AG09309 (cell line): Measurements from ENCODE around the gene NRXN2.
"Not testable (repeated sequence)": the region's sequence is repeated elsewhere in the genome, so short reads cannot be mapped to it uniquely, and the experiment has no call there.

Source experiments
- DNase-seq: peaks from one replicate; pipeline ENCODE4 v3.0.0-alpha.2; 2010; ENCODE audit warnings: low read depth
- H3K4me3 ChIP-seq: 2 replicates; pipeline ENCODE4 v1.5.1; 2011; ENCODE audit warnings: mild to moderate bottlenecking, low read depth, low read length, moderate library complexity; ENCODE audit not compliant: control insufficient read depth
- TF ChIP-seq, protein P1 (sequence below): IDR thresholded peaks from 2 replicates; pipeline ENCODE4 v1.5.1; 2011; ENCODE audit warnings: mild to moderate bottlenecking, low read depth, low read length, inconsistent platforms; ENCODE audit not compliant: insufficient read depth, control insufficient read depth; ENCODE audit errors: missing control alignments

Gene NRXN2

DNA sequence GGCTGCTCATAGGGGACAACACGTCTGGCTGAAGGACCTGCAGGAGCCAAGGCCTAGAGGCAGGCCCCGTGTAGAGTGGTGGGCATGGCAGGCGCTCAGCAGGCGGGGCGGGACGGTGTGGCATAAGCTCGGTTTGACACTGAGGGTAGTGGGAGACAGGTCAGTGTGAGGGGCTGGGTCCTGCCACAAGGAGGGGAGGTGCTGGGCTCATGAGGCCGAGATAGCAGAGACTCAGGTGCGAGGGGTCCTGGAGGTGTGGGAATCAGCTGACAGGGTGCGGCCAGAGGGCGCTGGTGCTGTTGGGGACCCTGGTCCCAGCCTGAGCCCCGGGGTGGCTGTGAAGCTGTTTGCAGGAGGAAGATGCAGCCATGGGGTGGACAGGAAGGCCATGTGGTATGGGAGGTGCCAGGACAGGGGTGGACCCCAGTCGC is 125.3 kb downstream of the NRXN2 start:
- no peak for DNase-seq
- TF ChIP-seq, protein P1, sequence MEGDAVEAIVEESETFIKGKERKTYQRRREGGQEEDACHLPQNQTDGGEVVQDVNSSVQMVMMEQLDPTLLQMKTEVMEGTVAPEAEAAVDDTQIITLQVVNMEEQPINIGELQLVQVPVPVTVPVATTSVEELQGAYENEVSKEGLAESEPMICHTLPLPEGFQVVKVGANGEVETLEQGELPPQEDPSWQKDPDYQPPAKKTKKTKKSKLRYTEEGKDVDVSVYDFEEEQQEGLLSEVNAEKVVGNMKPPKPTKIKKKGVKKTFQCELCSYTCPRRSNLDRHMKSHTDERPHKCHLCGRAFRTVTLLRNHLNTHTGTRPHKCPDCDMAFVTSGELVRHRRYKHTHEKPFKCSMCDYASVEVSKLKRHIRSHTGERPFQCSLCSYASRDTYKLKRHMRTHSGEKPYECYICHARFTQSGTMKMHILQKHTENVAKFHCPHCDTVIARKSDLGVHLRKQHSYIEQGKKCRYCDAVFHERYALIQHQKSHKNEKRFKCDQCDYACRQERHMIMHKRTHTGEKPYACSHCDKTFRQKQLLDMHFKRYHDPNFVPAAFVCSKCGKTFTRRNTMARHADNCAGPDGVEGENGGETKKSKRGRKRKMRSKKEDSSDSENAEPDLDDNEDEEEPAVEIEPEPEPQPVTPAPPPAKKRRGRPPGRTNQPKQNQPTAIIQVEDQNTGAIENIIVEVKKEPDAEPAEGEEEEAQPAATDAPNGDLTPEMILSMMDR, result no peak
- H3K4me3 ChIP-seq, result no peak overlapping the region

DNA sequence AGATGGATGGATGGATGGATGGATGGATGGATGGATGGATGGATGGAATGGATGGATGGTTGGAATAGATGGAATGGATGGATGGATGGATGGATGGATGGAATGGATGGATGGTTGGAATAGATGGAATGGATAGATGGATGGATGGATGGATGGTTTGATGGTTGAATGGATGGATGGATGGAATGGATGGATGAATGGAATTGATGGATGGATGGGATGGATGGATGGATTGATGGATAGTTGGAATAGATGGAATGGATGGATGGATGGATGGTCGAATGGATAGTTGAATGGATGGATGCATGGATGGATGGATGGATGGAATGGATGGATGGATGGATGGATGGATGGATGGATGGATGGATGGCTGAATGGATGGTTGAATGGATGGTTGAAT is 127.1 kb downstream of the NRXN2 start:
- not testable (repeated sequence) for DNase-seq, H3K4me3 ChIP-seq

DNA sequence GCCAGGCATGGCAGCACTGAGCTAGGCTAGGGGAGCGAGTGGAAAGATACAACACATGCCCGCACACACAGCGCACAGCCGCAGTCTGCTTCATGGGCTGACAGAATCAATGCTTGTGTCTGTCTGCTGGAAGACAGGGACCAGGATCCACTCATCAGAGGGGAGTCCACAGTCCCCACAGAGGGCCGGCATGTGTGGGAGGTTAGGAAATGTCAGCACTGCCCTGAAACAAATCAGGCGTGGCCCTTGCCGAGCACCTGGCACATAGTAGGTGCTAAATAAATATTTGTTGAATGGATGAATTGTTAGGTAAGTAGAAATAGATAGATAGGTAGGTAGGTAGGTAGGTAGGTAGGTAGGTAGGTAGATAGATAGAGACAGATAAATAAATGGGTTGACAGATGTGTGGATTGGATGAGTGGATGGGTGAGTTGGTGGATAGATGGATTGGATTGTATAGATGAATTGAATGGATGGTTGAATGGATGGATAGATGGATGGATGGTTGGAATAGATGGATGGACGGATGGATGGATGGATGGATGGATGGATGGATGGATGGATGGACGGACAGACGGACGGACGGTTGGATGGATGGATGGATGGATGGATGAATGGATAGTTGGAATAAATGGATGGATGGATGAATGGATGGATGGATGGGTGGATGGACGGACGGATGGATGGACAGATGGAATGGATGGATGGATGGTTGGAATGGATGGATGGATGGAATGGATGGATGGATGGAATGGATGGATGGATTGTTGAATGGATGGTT is 128.6 kb downstream of the NRXN2 start:
- TF ChIP-seq, protein P1, result no peak
- DNase-seq, result no peak
- H3K4me3 ChIP-seq, result no peak overlapping the region

DNA sequence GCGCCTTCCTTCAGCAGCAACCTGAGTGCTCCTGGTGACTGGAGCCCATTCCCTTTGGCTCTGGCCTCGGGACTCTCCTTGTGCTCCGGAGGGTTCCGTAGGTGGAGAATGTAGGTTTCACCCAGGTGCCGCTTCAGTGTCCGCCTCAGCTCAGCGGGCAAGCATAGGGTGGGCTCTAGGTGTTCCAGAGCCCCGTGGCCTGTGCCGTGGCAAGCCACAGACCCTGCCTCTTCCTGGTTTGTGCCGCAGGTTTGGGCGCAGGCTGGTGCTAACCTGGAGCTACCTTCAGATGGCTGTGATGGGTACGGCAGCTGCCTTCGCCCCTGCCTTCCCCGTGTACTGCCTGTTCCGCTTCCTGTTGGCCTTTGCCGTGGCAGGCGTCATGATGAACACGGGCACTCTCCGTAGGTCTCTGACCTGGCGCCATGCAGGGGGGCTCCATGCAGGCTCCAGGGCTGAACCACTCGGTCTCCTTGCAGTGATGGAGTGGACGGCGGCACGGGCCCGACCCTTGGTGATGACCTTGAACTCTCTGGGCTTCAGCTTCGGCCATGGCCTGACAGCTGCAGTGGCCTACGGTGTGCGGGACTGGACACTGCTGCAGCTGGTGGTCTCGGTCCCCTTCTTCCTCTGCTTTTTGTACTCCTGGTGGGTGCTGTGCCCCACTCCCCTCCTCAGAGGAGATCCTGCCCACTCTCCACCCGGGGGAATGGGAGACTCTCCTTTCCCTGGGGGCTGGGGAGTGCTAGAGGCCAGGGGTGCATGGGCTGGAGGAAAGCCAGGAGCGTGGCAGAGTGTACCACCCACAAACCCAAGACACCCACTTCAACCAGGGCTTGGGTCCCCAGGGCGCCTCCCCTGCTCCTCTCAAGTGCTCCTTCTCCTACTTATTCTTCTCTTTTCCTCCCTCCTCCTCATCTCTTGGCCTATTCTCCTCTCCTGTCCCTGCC is 129.6 kb downstream of the NRXN2 start:
- TF ChIP-seq, protein P1, result no peak
- H3K4me3 ChIP-seq, result no peak overlapping the region
- no peak for DNase-seq

DNA sequence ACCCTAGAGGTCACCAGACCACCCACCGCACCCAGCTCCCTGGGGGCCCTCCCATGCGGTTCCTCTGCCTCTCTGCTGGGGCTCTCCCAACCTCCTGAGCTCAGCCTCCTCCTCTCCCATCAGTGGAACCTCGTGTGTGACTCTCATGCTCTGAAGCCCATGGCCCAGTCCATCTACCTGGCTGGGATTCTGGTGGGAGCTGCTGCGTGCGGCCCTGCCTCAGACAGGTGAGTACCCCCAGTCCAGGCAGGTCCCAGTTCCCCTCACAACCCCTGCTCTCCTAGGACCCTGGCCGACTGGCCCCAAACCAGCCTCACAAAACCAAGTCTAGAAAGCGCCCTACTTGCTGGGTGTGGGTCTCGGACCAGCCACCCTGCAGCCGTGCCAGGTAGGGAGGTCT is 130.3 kb downstream of the NRXN2 start:
- TF ChIP-seq, protein P1, result no peak

DNA sequence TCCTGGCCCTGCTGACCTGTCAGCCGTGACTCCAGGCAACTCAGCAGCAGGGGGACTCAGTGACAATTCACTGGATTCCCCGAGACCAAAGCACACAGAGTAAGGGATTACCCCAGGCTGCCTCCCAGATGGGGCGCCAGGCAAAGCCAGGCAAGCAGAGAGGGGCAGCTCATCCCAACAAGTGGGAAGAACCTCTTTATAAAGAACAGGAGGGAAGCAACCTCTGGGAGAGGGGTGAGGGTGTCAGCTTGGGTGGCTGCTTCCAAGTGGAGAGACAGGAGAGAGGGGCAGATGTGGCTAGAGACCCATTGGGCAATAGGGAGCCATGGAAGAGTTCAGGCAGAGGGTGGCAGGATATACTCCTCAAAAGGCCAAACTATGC is 130.8 kb downstream of the NRXN2 start:
- H3K4me3 ChIP-seq, result no peak overlapping the region
- no peak for DNase-seq
- TF ChIP-seq, protein P1, result no peak

More for the DNA sequence above, 130.3 kb downstream of the NRXN2 start:
- DNase-seq, result no peak
- no peak overlapping the region for H3K4me3 ChIP-seq
